MCF 10A (cell line): Measurements from ENCODE around the gene DIAPH3. TPM values are rescaled to one million over a fixed set of nuclear protein-coding genes. Genes with fewer than 3 reads are reported as not detected.

ENCODE experiments used
- BruUV-seq: library from RNA; stranded (reverse); fragments of 400-500 nt; replicated peaks from 2 replicates; lab custom pipeline; 2021; lab: Mats Ljungman, UMichigan
- CTCF ChIA-PET: fragments of 300-600 bp; sonication (Branson Sonifier 250); formaldehyde crosslinking; extraction: SDS; loops from one replicate; lab custom pipeline; 2021; ENCODE audit warnings: antibody characterized with exemption, inconsistent platforms; lab: Yijun Ruan, JAX
- POLR2A ChIA-PET: fragments of 300-600, 350-650 bp; sonication (Branson Sonifier 250); formaldehyde crosslinking; extraction: SDS; loops from one replicate; lab custom pipeline; 2020; ENCODE audit warnings: antibody characterized with exemption, inconsistent platforms; lab: Yijun Ruan, JAX
- DNase-seq: peaks from one replicate; pipeline ENCODE4 v3.0.0-alpha.2; 2018; ENCODE audit not compliant: unreplicated experiment
- H3K27ac Mint-ChIP-seq: one replicate; pipeline ENCODE4 v1.8.0; 2022; ENCODE audit warnings: mild to moderate bottlenecking, low read depth, mixed read lengths; ENCODE audit not compliant: unreplicated experiment
- H3K27me3 Mint-ChIP-seq: one replicate; pipeline ENCODE4 v1.8.0; 2022; ENCODE audit warnings: mixed read lengths; ENCODE audit not compliant: insufficient read depth, unreplicated experiment
- H3K36me3 Mint-ChIP-seq: one replicate; pipeline ENCODE4 v1.8.0; 2022; ENCODE audit warnings: mild to moderate bottlenecking, moderate library complexity, mixed read lengths; ENCODE audit not compliant: insufficient read depth, unreplicated experiment
- H3K4me1 Mint-ChIP-seq: one replicate; pipeline ENCODE4 v1.8.0; 2022; ENCODE audit warnings: mixed read lengths; ENCODE audit not compliant: insufficient read depth, unreplicated experiment
- H3K4me3 Mint-ChIP-seq: one replicate; pipeline ENCODE4 v1.8.0; 2022; ENCODE audit warnings: mild to moderate bottlenecking, moderate library complexity, mixed read lengths; ENCODE audit not compliant: unreplicated experiment
- H3K9me3 Mint-ChIP-seq: one replicate; pipeline ENCODE4 v1.8.0; 2022; ENCODE audit warnings: mixed read lengths; ENCODE audit not compliant: unreplicated experiment
- intact Hi-C: fragments of 100-400 bp; cut with micrococcal nuclease; formaldehyde crosslinking; loops from 2 replicates; pipeline ENCODE4 v1.14.1; 2022
- total RNA-seq: library from RNA; stranded (reverse); gene quantifications from 2 replicates; pipeline ENCODE4 v1.2.3, GENCODE V29; 2022
- TF ChIP-seq, protein P1 (sequence below): fragments of 200-600 bp; IDR thresholded peaks from one replicate; pipeline ENCODE4 v1.8.0; 2022; ENCODE audit warnings: antibody characterized with exemption, mild to moderate bottlenecking; ENCODE audit not compliant: unreplicated experiment

The DIAPH3 gene
- total RNA-seq, 1 experiment from 2014 or later: 34.7 TPM

DNA sequence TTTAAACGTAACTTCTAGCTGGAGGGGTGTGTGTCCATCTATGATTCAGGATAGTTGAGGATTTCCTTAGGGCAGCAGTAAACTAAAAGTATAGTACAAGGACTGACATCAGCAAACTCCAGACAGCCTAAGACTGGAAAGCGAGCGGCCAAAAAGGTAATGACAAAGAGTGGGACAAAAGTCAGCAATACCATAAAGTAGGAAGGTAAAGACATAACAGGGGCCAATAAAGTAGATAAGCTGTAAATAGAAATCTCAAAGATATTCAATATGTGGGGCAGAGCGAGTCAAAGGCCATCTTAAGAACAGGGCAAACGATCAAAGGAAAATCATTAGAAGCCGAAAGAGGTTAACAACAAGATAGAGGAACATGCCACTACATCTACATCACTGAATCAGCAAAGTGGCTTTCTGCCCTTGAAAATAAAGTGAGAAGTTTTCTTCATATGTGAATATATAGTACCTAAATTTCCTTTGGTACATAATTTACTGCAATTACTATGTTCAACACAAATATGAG is 167.2 kb downstream of the DIAPH3 start:
- no TSS peak for BruUV-seq
- Mint-ChIP-seq H3K27ac (no peak overlapping the region), H3K36me3 (no peaks in the 10 kb centered on the region), H3K27me3 (no peaks in the 10 kb centered on the region), H3K4me1 (peaks cover 5% of the 10 kb centered on the region), H3K9me3 (no peaks in the 10 kb centered on the region), H3K4me3 (no peak overlapping the region)
- ChIA-PET POLR2A (no interaction called here), CTCF (interaction anchor here (0.6 kb wide), 1 partner anchor 212 kb away, joined by 4 read pairs; no protein-coding TSS in a partner anchor)
- TF ChIP-seq, protein P1, sequence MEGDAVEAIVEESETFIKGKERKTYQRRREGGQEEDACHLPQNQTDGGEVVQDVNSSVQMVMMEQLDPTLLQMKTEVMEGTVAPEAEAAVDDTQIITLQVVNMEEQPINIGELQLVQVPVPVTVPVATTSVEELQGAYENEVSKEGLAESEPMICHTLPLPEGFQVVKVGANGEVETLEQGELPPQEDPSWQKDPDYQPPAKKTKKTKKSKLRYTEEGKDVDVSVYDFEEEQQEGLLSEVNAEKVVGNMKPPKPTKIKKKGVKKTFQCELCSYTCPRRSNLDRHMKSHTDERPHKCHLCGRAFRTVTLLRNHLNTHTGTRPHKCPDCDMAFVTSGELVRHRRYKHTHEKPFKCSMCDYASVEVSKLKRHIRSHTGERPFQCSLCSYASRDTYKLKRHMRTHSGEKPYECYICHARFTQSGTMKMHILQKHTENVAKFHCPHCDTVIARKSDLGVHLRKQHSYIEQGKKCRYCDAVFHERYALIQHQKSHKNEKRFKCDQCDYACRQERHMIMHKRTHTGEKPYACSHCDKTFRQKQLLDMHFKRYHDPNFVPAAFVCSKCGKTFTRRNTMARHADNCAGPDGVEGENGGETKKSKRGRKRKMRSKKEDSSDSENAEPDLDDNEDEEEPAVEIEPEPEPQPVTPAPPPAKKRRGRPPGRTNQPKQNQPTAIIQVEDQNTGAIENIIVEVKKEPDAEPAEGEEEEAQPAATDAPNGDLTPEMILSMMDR: no peak
- intact Hi-C loops: no loop called here
- no peak for DNase-seq

DNA sequence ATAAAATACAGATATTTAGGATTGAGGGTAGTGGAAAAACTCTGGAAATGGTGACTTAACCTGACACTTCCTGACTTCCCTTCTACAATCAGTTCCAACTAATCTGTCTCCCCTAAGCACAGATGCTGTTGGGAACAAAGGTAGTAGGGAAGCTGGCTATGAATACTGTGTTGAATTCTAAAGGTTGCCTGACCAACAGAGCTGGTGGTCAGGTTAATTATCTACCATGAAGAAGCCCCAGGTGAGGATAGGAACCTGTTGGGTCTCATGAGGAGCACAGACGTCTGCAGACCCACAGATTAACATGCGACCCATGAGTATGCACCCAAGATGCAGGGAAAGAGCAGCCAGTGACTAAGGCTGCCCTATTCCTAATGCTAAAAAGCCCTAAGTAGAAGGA is 172.3 kb downstream of the DIAPH3 start:
- Mint-ChIP-seq H3K4me3 (no peak overlapping the region), H3K4me1 (no peaks in the 10 kb centered on the region), H3K27ac (no peak overlapping the region), H3K9me3 (no peaks in the 10 kb centered on the region), H3K36me3 (no peaks in the 10 kb centered on the region), H3K27me3 (no peaks in the 10 kb centered on the region)
- CTCF ChIA-PET: no interaction called here
- TF ChIP-seq, protein P1: no peak
- POLR2A ChIA-PET: no interaction called here
- DNase-seq: no peak
- no TSS peak for BruUV-seq
- intact Hi-C loops: no loop called here

DNA sequence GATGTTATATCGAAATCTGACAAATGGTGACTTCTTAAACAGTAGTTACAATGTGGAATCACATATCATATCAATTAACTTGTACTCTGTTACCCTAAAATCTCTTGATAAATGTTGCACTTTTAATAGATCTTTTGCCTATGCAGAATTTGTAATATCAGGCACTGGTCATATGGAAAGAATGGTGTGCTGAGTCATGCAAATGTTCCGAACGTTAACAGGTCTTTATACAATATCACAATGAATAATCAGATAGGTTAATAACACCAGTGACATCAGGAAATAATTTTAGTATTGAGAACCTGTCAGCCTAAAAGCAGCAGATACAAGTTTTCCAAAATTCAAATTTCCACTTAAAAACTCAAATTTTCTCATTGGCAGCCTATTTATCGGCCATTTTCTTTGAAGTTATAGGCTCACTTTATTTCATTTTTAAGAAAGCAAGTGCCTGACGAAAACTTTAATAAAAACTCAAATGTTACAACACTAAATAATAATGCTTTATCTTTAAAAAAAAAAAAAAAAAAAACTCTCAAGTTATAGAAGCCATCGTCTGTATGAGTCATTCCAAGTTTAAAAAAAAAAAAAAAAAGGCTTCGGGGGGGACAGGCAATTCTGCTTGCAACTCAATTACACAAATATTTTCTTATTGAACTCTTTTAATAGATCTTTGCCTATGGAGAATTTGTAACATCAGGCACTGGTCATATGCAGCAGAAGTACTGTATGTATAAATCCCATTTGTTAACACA is 180.9 kb downstream of the DIAPH3 start:
- TF ChIP-seq, protein P1: no peak
- intact Hi-C loops: no loop called here
- POLR2A ChIA-PET: no interaction called here
- CTCF ChIA-PET: no interaction called here
- no TSS peak for BruUV-seq
- Mint-ChIP-seq H3K4me3 (no peak overlapping the region), H3K4me1 (no peaks in the 10 kb centered on the region), H3K27ac (no peak overlapping the region), H3K27me3 (no peaks in the 10 kb centered on the region), H3K9me3 (no peaks in the 10 kb centered on the region), H3K36me3 (no peaks in the 10 kb centered on the region)
- DNase-seq: no peak

DNA sequence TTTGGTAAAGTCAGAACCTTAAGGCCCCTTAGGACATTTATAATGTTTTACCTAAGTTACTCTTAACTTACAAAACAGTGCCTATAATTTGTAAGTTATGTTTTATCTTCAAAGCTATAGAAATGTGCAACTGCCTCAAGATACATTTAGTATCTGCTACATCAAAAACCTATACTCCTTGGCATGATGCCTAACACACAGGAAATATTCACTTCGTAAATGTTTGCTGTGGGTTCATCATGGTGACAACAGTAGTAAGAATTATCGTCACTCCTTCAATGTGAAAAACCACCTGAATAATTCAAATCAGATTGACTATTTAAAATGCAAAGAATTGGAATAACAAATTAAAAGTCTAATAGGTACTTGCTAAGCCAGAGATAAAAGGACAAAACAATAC is 184.1 kb downstream of the DIAPH3 start:
- TF ChIP-seq, protein P1: no peak
- Mint-ChIP-seq H3K4me1 (no peaks in the 10 kb centered on the region), H3K27ac (no peak overlapping the region), H3K36me3 (no peaks in the 10 kb centered on the region), H3K4me3 (no peak overlapping the region), H3K9me3 (no peaks in the 10 kb centered on the region), H3K27me3 (no peaks in the 10 kb centered on the region)
- BruUV-seq: no TSS peak
- CTCF ChIA-PET: no interaction called here
- POLR2A ChIA-PET: interaction anchor here (0.8 kb wide), 1 partner anchor 9 kb away, joined by 3 read pairs; no protein-coding TSS in a partner anchor
- intact Hi-C loops: no loop called here
- DNase-seq: no peak
